Osteocyte (in vitro differentiated cells): ENCODE data around the gene AP3S2. TPM values are rescaled to one million over a fixed set of nuclear protein-coding genes. Genes with fewer than 3 reads are reported as not detected.
A peak's percentile ranks its signal among the peaks of the same experiment; 100 is the strongest.

ENCODE experiments used
- DNase-seq: peaks from one replicate; pipeline ENCODE4 v3.0.0; 2021; ENCODE audit warnings: mixed read lengths; ENCODE audit not compliant: unreplicated experiment; ENCODE audit errors: extremely low spot score
- H3K27ac Mint-ChIP-seq: one replicate; pipeline ENCODE4 v1.8.0; 2021; ENCODE audit warnings: mild to moderate bottlenecking, mixed read lengths; ENCODE audit not compliant: unreplicated experiment
- H3K27me3 Mint-ChIP-seq: one replicate; pipeline ENCODE4 v1.8.0; 2021; ENCODE audit warnings: mixed read lengths; ENCODE audit not compliant: unreplicated experiment
- H3K36me3 Mint-ChIP-seq: one replicate; pipeline ENCODE4 v1.8.0; 2021; ENCODE audit warnings: mixed read lengths; ENCODE audit not compliant: unreplicated experiment
- H3K4me1 Mint-ChIP-seq: one replicate; pipeline ENCODE4 v1.8.0; 2021; ENCODE audit warnings: mixed read lengths; ENCODE audit not compliant: unreplicated experiment
- H3K4me3 Mint-ChIP-seq: one replicate; pipeline ENCODE4 v1.8.0; 2021; ENCODE audit warnings: mild to moderate bottlenecking, moderate library complexity, mixed read lengths; ENCODE audit not compliant: unreplicated experiment
- H3K9me3 Mint-ChIP-seq: one replicate; pipeline ENCODE4 v1.8.0; 2021; ENCODE audit warnings: mixed read lengths; ENCODE audit not compliant: unreplicated experiment
- CTCF ChIP-seq: fragments of 200-600 bp; sonication (generic); IDR thresholded peaks from 2 replicates; pipeline ENCODE4 v1.5.0; 2021; ENCODE audit warnings: antibody characterized with exemption, mild to moderate bottlenecking, moderate library complexity
- total RNA-seq: library from RNA; stranded (reverse); gene quantifications from 2 replicates; pipeline ENCODE4 v1.2.1, GENCODE V29; 2021

Gene AP3S2
- total RNA-seq, 1 donor from 2014 or later: 26.9 TPM

- Mint-ChIP-seq H3K9me3 (no peaks in the 10 kb centered on the region), H3K27ac (no peak overlapping the region), H3K36me3 (peaks cover 20% of the 10 kb centered on the region), H3K27me3 (no peaks in the 10 kb centered on the region), H3K4me1 (peaks cover 42% of the 10 kb centered on the region), H3K4me3 (no peak overlapping the region)
- DNase-seq: no peak
- TF ChIP-seq CTCF: no peak
Observed at GRCh38 chr15:89833966-89834365, 59.8 kb downstream of the AP3S2 start.

- Mint-ChIP-seq H3K36me3 (peaks cover 18% of the 10 kb centered on the region), H3K27me3 (no peaks in the 10 kb centered on the region), H3K27ac (no peak overlapping the region), H3K4me1 (peaks cover 39% of the 10 kb centered on the region), H3K4me3 (no peak overlapping the region), H3K9me3 (no peaks in the 10 kb centered on the region)
- no peak for DNase-seq
- TF ChIP-seq CTCF: no peak
Observed at GRCh38 chr15:89830639-89831038, 63.2 kb downstream of the AP3S2 start.

GRCh38 chr15:89829616-89830440 lies 64.0 kb downstream of the AP3S2 start:
- H3K27me3 Mint-ChIP-seq: no peaks in the 10 kb centered on the region
- no peak for TF ChIP-seq CTCF
- H3K4me1 Mint-ChIP-seq: peaks cover 43% of the 10 kb centered on the region
- H3K27ac Mint-ChIP-seq: peak overlapping the region; percentile 42
- peaks cover 13% of the 10 kb centered on the region for H3K36me3 Mint-ChIP-seq
- H3K9me3 Mint-ChIP-seq: no peaks in the 10 kb centered on the region
- no peak for DNase-seq
- no peak overlapping the region for H3K4me3 Mint-ChIP-seq

GRCh38 chr15:89829161-89829560 lies 64.6 kb downstream of the AP3S2 start:
- Mint-ChIP-seq H3K4me3 (no peak overlapping the region), H3K27ac (peak overlapping the region; percentile 42)

More at GRCh38 chr15:89829161-89829560, 64.6 kb downstream of the AP3S2 start:
- H3K4me1 Mint-ChIP-seq: peaks cover 50% of the 10 kb centered on the region
- TF ChIP-seq CTCF: no peak
- no peaks in the 10 kb centered on the region for H3K9me3 Mint-ChIP-seq
- DNase-seq: no peak
- H3K36me3 Mint-ChIP-seq: peaks cover 10% of the 10 kb centered on the region
- H3K27me3 Mint-ChIP-seq: no peaks in the 10 kb centered on the region
